ENCODE data around the gene AMPD2. TPM values are rescaled to one million over a fixed set of nuclear protein-coding genes. Genes with fewer than 3 reads are reported as not detected.

The AMPD2 gene
- total RNA-seq, 1 experiment from 2014 or later, result 34.0 TPM

DNA sequence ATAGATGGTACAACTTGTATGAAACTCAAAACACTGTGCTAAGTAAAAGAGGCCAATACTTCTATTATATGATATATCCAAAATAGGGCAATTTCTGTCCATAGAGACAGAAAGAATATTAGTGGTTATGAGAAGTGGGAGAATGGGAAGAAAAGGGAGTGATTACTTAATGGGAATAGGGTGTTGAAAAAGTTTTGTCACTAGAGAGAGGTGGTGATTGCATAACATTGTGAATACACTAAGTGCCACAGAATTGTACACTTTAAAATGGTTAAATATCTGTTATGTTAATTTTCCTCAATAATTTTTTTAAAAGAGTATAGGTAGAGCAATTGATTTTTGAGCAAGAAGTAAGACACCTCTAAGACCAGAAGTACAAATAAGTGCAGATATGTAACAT is 30.0 kb upstream of the AMPD2 start:
- CTCF ChIA-PET, result no interaction called here
- Mint-ChIP-seq H3K36me3 (ENCODE audit: insufficient read depth, unreplicated experiment) (peaks cover 26% of the 10 kb centered on the region), H3K27ac (ENCODE audit: unreplicated experiment) (no peak overlapping the region), H3K4me3 (ENCODE audit: low read depth, unreplicated experiment) (no peak overlapping the region), H3K27me3 (ENCODE audit: unreplicated experiment) (no peaks in the 10 kb centered on the region), H3K9me3 (ENCODE audit: low read depth, unreplicated experiment) (no peaks in the 10 kb centered on the region), H3K4me1 (ENCODE audit: low read depth, unreplicated experiment) (no peaks in the 10 kb centered on the region)
- no peak for DNase-seq
- TF ChIP-seq, protein P1, sequence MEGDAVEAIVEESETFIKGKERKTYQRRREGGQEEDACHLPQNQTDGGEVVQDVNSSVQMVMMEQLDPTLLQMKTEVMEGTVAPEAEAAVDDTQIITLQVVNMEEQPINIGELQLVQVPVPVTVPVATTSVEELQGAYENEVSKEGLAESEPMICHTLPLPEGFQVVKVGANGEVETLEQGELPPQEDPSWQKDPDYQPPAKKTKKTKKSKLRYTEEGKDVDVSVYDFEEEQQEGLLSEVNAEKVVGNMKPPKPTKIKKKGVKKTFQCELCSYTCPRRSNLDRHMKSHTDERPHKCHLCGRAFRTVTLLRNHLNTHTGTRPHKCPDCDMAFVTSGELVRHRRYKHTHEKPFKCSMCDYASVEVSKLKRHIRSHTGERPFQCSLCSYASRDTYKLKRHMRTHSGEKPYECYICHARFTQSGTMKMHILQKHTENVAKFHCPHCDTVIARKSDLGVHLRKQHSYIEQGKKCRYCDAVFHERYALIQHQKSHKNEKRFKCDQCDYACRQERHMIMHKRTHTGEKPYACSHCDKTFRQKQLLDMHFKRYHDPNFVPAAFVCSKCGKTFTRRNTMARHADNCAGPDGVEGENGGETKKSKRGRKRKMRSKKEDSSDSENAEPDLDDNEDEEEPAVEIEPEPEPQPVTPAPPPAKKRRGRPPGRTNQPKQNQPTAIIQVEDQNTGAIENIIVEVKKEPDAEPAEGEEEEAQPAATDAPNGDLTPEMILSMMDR (IDR thresholded peaks at IDR 0.05; ENCODE audit: unreplicated experiment), result no peak
- intact Hi-C loops (cut with micrococcal nuclease; ENCODE audit: unreplicated experiment), result no loop called here
- no TSS peak for BruUV-seq (replicated peaks)

DNA sequence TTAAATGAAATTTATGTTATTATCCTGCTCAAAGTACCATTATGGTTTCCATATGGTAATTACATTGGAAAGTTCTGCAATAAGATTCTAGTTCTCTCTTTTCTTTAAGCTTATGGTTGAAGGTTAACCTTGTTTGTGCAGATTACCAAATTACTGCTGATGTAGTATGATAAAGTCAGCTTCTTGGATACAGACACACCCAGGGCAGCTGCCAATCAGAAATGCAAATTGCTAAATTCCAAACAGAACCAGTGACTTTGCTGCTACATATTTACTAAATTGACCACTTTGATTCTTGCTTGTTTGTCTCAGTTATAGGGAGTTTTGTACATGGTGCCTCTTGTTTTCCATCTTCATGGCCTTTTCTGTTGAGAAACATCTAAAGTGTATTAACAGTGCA is 26.7 kb upstream of the AMPD2 start:
- CTCF ChIA-PET, result no interaction called here

DNA sequence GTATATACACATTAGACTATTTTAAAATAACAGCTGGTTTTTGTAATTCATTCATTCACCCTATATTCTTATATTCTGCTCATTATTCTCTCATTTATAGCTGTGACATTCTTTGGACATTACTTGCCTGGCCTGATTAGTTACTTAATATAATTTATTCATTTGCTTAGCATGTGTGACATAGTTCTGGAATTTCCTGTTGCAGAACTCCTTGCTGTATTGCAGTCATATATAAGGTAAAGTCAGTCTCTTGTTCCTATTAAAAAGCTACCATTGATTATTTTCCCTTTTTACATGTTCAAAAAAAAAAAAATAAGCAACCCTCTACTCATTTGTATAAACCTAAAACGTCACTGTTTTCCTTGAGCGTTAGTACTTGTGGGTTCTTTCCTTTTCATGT is 24.1 kb upstream of the AMPD2 start:
- BruUV-seq (replicated peaks), result no TSS peak
- Mint-ChIP-seq H3K36me3 (ENCODE audit: insufficient read depth, unreplicated experiment) (peaks cover 18% of the 10 kb centered on the region), H3K27me3 (ENCODE audit: unreplicated experiment) (no peaks in the 10 kb centered on the region), H3K4me3 (ENCODE audit: low read depth, unreplicated experiment) (peak overlapping the region; percentile 17), H3K4me1 (ENCODE audit: low read depth, unreplicated experiment) (peaks cover 11% of the 10 kb centered on the region), H3K9me3 (ENCODE audit: low read depth, unreplicated experiment) (no peaks in the 10 kb centered on the region), H3K27ac (ENCODE audit: unreplicated experiment) (peak overlapping the region; percentile 78)
- no peak for DNase-seq
- intact Hi-C loops (cut with micrococcal nuclease; ENCODE audit: unreplicated experiment), result loop anchor here (5.0 kb wide), 1 partner anchor 33 kb away; no protein-coding TSS in a partner anchor
- TF ChIP-seq, protein P1 (IDR thresholded peaks at IDR 0.05; ENCODE audit: unreplicated experiment), result no peak
- CTCF ChIA-PET, result interaction anchor here (0.9 to 1.0 kb wide), 2 partner anchors 22 to 50 kb away, joined by 3 to 4 read pairs; no protein-coding TSS in a partner anchor

More for the DNA sequence above, 26.7 kb upstream of the AMPD2 start:
- Mint-ChIP-seq H3K27ac (ENCODE audit: unreplicated experiment) (no peak overlapping the region), H3K4me1 (ENCODE audit: low read depth, unreplicated experiment) (peaks cover 11% of the 10 kb centered on the region), H3K27me3 (ENCODE audit: unreplicated experiment) (no peaks in the 10 kb centered on the region), H3K9me3 (ENCODE audit: low read depth, unreplicated experiment) (no peaks in the 10 kb centered on the region), H3K4me3 (ENCODE audit: low read depth, unreplicated experiment) (no peak overlapping the region), H3K36me3 (ENCODE audit: insufficient read depth, unreplicated experiment) (peaks cover 18% of the 10 kb centered on the region)
- TF ChIP-seq, protein P1 (IDR thresholded peaks at IDR 0.05; ENCODE audit: unreplicated experiment), result no peak
- intact Hi-C loops (cut with micrococcal nuclease; ENCODE audit: unreplicated experiment), result no loop called here
- BruUV-seq (replicated peaks), result TSS peak; percentile 23
- no peak for DNase-seq

DNA sequence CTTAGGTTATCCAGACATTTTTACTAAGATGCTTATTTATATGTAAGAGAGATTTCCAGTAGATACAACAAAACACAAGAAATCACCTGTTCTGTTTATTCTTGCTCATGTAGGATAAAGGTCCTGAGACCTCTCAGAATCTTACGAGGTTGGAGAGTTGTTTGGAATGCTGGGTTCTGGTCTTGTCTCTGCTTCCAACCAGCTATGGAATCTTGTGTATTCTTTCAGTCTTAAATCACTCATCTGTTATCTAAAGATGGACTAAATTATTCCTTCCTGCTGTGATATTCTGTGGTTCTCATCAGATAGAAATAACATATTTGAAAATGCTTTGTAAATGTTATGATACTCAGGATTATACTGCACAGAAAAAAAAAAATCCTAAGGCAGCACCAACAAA is 21.5 kb upstream of the AMPD2 start:
- Mint-ChIP-seq H3K27ac (ENCODE audit: unreplicated experiment) (no peak overlapping the region), H3K4me3 (ENCODE audit: low read depth, unreplicated experiment) (no peak overlapping the region), H3K36me3 (ENCODE audit: insufficient read depth, unreplicated experiment) (peaks cover 18% of the 10 kb centered on the region), H3K27me3 (ENCODE audit: unreplicated experiment) (no peaks in the 10 kb centered on the region), H3K4me1 (ENCODE audit: low read depth, unreplicated experiment) (peaks cover 11% of the 10 kb centered on the region), H3K9me3 (ENCODE audit: low read depth, unreplicated experiment) (no peaks in the 10 kb centered on the region)
- CTCF ChIA-PET, result no interaction called here
- TF ChIP-seq, protein P1 (IDR thresholded peaks at IDR 0.05; ENCODE audit: unreplicated experiment), result no peak
- BruUV-seq (replicated peaks), result no TSS peak
- DNase-seq, result no peak
- intact Hi-C loops (cut with micrococcal nuclease; ENCODE audit: unreplicated experiment), result loop anchor here (5.0 kb wide), 1 partner anchor 36 kb away; no protein-coding TSS in a partner anchor

Data from Calu3 (cell line).